Measurements from ENCODE around the gene MSN.
"Not testable (repeated sequence)": the region's sequence is repeated elsewhere in the genome, so short reads cannot be mapped to it uniquely, and the experiment has no call there.

The MSN gene

DNA sequence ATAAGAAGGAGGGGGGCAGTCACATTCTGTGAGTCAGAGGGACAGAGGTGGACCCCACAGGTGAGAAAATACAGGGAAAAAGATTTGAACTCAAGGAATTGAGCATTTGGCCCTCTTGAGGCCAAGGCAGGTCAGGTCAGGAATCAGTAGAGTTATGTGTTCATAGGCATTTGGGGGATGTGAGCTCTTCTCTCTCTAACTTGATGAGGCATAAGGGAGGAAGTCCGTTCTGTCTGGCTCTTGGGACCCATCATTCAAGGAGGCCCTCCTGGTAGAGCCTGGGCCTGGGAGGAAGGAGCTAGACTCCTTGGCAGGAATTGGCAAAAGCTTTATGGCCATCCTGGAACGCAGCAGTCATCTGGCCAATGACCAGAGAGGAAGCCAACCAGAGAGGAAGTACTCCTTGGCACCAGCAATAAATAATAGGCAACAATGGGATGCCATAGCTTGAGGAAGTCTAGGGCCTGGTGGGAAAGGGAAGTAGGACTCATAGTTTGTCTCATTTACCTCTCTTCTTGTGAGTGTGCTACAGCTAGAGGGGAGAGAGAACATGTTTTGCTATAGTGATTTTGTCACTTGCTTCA lies 53.0 kb downstream of the MSN start:
- DNase-seq (ENCODE audit: low spot score): no peak

DNA sequence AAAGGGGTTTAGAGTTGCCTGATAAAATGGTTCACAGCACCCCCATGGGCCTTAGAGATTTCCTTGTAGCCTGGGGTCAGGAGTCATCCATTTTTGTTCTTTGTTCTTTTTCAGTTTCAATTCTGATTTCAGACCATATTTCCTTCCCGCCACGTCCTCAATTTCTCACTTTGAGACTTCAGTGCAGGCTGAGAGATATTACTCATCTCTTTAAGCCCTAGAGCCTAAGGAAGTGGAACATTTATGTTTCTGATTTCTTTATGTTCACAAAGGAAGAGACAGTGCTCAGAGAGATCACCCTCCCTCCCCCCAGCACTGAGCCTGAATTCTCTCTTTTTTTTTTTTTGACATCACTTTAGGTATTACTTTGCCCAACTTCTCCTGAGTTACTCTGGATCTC lies 56.3 kb downstream of the MSN start:
- DNase-seq (ENCODE audit: low spot score): no peak

- no peak for DNase-seq (ENCODE audit: low spot score)
These were observed 59.3 kb downstream of the MSN start for GRCh38 chrX:65726715-65727114.

DNA sequence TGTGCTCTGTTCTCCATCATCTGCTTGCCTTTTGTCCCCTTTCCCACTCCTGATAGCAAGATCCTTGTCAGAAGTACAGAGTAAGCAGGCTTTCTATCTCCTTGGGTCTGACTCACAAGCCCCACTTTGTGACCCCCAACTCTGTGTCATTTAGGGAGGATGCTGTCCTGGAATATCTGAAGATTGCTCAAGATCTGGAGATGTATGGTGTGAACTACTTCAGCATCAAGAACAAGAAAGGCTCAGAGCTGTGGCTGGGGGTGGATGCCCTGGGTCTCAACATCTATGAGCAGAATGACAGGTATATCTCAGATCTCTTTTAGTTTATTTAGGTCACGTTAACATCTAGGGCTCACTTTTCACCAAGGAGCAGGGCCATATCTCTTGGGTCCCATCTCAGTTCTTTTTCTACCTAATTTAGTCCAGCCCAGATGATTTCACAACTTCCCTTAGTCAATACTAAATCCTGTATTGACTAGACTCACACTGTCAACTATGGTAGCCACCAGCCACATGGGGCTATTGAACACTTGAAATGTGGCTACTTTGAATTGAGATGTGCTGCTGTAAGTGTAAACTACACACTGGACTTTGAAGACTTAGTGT lies 64.3 kb downstream of the MSN start:
- no peak for DNase-seq (ENCODE audit: low spot score)

DNA sequence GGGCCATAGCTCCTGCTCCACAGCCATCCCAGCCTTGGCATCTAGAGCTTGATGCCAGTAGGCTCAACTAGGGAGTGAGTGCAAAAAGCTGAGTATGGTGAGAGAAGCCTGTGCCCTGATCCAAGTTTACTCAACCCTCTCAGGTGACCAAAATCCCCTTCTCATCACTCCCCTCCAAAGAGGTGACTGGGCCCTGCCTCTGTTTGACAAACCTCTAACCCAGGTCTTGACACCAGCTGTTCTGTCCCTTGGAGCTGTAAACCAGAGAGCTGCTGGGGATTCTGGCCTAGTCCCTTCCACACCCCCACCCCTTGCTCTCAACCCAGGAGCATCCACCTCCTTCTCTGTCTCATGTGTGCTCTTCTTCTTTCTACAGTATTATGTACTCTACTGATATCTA lies 73.5 kb downstream of the MSN start:
- no peak for DNase-seq (ENCODE audit: low spot score)

- DNase-seq (ENCODE audit: low spot score): no peak
These were observed 74.4 kb downstream of the MSN start for GRCh38 chrX:65741823-65742222.

GRCh38 chrX:65744965-65745364 lies 77.5 kb downstream of the MSN start:
- no peak for DNase-seq (ENCODE audit: low spot score)

GRCh38 chrX:65745427-65745826 lies 78.0 kb downstream of the MSN start:
- DNase-seq (ENCODE audit: low spot score): no peak

- DNase-seq (ENCODE audit: low spot score): no peak
These were observed 78.5 kb downstream of the MSN start for GRCh38 chrX:65745992-65746391.

- DNase-seq (ENCODE audit: low spot score): no peak
These were observed 83.4 kb downstream of the MSN start for GRCh38 chrX:65750674-65751469.

DNA sequence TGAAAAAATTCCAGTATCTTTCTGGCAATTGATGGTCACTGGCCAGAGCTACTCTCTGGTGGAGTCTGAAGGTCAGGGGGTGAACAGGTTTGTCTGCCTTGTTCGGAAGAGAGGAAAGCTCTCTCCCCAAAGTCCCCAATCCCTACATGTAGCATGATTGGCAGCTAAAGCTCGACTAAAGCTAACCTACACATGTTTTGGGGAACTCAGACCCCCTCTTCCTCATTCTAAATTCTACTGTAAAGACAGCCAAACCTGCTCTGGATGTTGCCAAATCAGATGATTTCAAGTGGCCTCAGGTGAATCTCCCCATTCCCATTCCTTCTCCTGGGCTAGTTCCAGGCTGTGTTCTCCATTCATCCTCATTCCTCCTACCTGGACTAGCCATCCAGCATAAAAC lies 84.1 kb downstream of the MSN start:
- DNase-seq (ENCODE audit: low spot score): no peak

- no peak for DNase-seq (ENCODE audit: low spot score)
These were observed 84.8 kb downstream of the MSN start for GRCh38 chrX:65752294-65752693.

DNA sequence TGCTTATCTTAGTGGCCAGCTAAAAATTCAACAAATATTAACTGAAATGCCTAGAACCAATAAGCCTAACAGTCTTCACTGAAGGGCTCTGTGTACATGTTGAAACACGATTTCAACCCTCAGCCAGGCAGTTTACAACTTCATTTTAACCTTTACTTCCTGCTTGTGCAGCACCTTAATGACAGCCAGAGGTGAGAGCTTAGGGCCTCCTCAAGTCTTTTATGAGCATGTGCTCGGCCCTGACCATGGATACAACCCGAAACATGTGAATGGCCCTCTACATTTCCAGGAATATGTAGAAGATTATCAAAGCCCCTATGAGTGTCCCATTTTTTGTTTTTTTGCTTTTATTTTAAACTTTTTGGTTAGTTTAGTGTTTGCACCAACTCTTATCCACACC lies 88.3 kb downstream of the MSN start:
- no peak for DNase-seq (ENCODE audit: low spot score)

DNA sequence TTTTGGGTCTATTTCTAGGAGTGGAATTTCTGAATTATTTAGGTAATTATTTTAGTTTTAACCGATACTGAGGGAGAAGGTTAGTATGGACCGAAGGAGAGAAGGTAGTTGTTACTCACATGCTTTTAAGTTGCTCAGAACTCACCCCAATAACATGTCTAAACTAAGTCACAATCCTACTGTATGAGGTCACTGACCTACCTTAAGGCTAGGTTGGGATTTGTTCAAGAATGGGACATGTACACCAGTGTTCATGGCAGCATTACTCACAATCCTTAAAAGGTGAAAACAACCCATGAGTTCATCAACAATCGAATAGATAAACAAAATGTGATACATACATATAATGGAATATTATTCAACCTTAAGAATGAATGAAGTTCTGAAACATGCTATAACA lies 90.5 kb downstream of the MSN start:
- no peak for DNase-seq (ENCODE audit: low spot score)

- DNase-seq (ENCODE audit: low spot score): no peak
These were observed 91.1 kb downstream of the MSN start for GRCh38 chrX:65758505-65758904.

DNA sequence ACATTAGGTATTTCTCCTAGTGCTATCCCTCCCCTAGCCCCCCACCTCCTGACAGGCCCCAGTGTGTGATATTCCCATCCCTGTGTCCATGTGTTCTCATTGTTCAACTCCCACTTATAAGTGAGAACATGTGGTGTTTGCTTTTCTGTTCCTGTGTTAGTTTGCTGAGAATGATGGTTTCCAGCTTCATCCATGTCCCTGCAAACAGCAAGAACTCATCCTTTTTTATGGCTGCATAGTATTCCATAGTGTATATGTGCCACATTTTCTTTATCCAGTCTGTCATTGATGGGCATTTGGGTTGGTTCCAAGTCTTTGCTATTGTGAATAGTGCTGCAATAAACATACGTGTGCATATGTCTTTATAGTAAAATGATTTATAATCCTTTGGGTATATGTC lies 92.1 kb downstream of the MSN start:
- not testable (repeated sequence) for DNase-seq (ENCODE audit: low spot score)

DNA sequence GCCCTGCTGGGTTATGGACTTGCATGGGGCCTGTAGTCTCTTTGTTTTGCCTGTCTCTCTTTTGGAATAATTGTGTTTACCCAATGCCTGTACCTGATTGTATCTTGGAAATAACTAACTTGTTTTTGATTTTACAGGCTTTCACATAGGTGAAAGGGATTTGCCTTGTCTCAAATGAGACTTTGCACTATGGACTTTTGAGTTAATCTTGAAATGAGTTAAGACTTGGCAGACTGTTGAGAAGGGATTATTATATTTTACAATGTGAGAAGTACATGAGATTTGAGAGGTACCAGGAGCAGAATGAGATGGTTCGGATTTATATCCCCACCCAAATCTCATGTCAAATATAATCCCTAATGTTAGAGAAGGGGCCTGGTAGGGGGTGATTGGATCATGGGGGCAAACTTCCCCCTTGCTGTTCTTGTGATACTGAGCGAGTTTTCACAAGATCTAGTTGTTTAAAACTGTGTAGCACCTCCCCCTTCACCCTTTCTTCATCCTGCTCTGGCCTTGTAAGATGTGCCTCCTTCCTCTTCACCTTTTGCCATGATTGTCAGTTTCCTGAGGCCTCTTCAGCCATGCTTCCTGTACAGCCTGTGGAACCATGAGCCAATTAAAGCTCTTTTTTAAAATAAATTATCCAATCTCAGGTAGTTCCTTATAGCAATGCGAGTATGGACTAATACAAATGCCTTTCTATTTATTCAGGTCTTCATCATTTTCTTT lies 102.3 kb downstream of the MSN start:
- no peak for DNase-seq (ENCODE audit: low spot score)

DNA sequence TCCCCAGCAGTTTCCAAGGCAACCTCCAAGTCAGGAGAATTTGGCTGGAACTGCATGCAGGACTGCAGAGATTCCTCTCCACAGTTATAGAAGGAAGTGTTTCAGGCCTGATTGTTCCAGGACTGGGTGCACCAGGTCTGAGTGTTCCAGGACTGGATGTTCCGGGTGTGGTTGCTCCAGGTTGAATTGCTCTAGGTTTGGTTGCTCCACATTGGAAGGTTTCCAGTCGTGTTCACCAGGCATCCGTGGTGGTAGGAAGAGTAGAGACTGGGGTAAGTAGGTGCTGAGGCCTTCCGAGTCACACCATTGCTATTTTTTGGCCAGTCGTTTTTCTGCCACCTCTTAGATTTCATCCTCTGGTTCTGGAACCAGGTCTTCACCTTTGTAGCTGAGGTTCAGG lies 105.4 kb downstream of the MSN start:
- DNase-seq (ENCODE audit: low spot score): no peak

GRCh38 chrX:65781845-65782244 lies 114.4 kb downstream of the MSN start:
- DNase-seq (ENCODE audit: low spot score): no peak

- no peak for DNase-seq (ENCODE audit: low spot score)
These were observed 116.3 kb downstream of the MSN start for GRCh38 chrX:65783746-65784145.
